ENCODE data around the gene ECE1.
"Not testable (repeated sequence)": the region's sequence is repeated elsewhere in the genome, so short reads cannot be mapped to it uniquely, and the experiment has no call there.

ECE1 gene

GRCh38 chr1:21292503-21292983 lies 2.3 kb upstream of the ECE1 start:
- no peak for DNase-seq (ENCODE audit: low read depth)

GRCh38 chr1:21291964-21292363 lies 1.7 kb upstream of the ECE1 start:
- no peak for DNase-seq (ENCODE audit: low read depth)

GRCh38 chr1:21291184-21291583 lies 921 bp upstream of the ECE1 start:
- DNase-seq (ENCODE audit: low read depth), result no peak

DNA sequence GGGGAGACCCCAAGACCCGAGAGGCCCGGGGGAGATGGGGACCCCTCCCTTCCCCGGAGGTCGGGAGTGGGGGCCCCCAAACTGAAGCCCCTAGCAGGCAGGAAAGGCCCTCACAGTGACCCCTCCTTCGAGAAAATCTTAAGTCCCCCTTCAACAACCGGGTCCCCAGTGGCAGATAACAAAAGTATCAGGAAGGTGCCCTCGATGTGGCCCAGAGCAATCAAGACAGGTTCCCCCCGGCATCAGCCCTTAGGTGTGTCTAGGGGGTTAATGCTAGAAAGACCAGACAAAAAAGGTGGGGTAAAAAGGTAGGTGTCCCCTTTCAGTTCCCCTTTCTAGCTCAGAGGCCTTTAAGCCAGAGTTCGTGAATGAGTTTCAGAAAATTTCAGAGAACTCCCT lies 282 bp upstream of the ECE1 start:
- DNase-seq (ENCODE audit: low read depth), result no peak

GRCh38 chr1:21289127-21289526 lies 1.1 kb downstream of the ECE1 start:
- DNase-seq (ENCODE audit: low read depth), result no peak

GRCh38 chr1:21287905-21288514 lies 2.3 kb downstream of the ECE1 start:
- no peak for DNase-seq (ENCODE audit: low read depth)

GRCh38 chr1:21285386-21285785 lies 4.9 kb downstream of the ECE1 start:
- not testable (repeated sequence) for DNase-seq (ENCODE audit: low read depth)

- no peak for DNase-seq (ENCODE audit: low read depth)
These were observed 5.2 kb downstream of the ECE1 start for GRCh38 chr1:21285055-21285372.

- DNase-seq (ENCODE audit: low read depth), result no peak
These were observed 5.8 kb downstream of the ECE1 start for GRCh38 chr1:21284206-21285054.

GRCh38 chr1:21283524-21283923 lies 6.7 kb downstream of the ECE1 start:
- no peak for DNase-seq (ENCODE audit: low read depth)

GRCh38 chr1:21282020-21282419 lies 8.2 kb downstream of the ECE1 start:
- not testable (repeated sequence) for DNase-seq (ENCODE audit: low read depth)

DNA sequence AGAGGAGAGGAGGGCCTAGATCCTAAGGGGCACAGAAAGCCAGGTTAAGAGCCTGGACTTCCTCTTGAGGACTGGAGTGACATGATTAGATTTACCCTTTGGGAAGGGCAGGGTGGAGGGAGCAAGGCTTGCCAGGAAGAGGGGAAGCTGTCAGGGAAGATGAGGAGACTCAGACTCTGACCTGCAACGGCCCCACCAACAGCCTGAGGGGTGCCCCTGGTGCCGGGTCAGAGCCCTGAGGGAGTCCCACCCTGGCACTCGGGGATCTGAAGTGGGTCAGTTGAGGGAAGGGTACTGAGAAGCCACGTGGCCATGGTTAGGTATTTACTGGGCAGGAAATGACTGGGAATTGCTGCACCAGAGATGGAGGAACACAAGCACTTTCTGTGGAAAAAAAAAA lies 9.8 kb downstream of the ECE1 start:
- DNase-seq (ENCODE audit: low read depth), result no peak

GRCh38 chr1:21280011-21280471 lies 10.2 kb downstream of the ECE1 start:
- DNase-seq (ENCODE audit: low read depth), result no peak

DNA sequence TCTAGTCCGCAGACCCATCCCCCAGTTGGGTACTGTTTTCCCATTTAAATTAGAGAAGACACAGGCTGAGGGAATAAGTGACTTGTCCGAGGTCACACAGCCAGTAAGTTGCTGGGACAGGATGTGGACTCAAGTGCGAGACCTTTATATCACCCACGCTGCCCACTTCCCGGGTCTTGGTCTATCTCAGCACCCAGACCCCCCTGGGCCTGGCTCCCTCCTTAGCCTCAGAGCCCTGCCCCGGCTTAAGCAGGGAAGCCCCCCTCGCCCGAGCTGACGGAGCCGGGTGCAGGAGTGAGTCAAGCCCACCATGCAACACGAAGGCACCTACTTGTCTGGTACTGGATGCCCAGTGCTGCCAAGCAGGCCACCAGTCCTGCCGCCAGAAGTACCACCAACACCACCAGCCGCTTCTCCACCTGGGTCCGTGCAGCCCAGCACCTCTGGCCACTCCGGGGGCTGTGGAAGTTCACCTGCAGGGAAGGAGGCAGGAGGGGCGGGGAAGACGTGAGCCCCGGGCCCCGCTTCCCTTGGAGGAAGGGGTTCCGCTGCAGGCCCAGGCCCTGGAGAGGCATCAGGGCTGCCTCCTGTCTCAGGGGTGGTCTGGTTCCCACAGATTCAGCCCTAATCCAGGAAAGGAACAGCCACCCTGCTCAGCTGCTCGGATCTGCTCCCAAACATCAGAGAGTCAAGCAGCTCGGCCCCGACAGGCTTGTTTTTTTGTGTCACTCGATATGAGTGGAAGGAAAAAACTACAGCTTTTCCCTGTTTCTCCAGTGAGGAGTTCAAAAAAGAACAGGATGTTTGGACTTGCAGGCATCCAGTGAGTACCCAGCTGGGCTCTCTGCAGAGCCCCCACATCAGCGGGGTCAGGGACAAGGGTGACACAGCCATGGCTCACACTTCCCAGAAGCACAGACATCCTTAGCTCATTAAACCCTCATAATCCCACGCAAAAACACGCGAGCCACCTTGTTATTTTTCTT lies 11.1 kb downstream of the ECE1 start:
- DNase-seq (ENCODE audit: low read depth), result no peak

DNA sequence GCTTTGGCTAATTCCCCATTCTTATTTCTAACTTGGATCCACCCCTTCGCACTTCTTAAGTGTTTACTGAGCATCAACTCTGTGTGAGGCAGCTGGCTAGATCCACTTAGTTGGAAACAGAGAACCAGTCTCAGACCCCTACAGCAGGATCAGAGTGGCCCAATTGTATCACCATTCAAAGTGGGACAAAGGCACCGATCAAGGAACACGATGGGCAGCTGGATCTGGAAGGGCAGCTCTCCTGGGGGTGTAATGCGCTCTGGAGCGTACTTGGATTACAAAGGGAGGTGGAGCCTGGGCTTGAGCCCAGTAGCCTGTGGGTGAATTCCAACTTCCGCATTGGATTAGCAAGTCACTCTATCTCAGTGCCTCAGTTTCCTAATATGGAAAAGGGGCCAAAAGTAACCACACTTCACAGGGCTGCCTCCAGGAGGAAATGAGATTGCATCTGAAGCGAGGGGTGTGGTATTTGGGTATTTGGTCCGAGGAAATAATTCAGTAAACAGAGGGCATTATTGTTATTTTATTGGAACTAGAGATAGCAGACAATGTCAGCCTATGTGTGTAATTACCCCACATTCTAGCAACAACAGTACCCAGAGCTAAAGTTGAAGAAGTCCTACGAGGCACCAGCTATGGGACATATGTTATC lies 11.9 kb downstream of the ECE1 start:
- DNase-seq (ENCODE audit: low read depth), result no peak

DNA sequence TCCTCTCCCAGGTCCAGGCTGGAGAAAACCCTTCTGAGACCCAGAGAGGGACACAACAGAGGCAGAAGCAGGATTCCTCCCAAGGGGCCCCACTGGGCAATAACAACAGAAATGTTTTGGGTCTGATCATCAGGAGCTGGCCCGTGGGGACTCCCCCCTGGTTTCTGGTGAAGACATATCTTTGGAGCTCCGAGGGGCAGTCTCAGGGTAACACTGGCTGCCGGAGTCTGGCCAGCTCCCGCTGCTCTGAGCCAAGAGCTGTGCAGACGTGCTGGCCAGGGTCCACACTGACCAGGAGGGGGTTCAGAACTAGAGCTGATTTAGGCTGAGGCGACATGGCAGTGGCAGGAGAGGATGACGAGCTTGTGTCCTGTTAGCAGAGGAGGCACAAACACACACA lies 13.1 kb downstream of the ECE1 start:
- no peak for DNase-seq (ENCODE audit: low read depth)

DNA sequence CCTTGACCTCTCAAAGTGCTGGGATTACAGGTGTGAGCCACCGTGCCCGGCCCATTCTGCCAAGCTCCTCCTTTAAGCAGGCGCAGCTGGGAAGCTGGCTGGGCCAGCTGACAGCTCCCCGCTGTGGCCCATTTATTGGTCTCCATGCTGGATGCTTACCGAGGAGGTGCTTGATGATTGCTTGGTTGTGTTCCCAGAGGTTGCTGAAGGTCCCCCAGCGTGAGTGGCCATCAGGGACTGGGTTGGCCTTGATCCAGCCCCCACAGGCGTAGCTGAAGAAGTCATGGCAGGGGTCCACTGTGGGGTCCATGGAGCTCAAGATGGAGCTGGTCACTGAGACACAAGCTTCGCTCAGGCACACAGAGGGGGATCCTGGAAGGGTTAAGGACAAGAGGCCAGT lies 17.7 kb downstream of the ECE1 start:
- DNase-seq (ENCODE audit: low read depth), result no peak

- DNase-seq (ENCODE audit: low read depth), result no peak
These were observed 18.7 kb downstream of the ECE1 start for GRCh38 chr1:21271550-21271949.

GRCh38 chr1:21270086-21270689 lies 20.1 kb downstream of the ECE1 start:
- no peak for DNase-seq (ENCODE audit: low read depth)

GRCh38 chr1:21269461-21270085 lies 20.7 kb downstream of the ECE1 start:
- DNase-seq (ENCODE audit: low read depth), result no peak
